Neutrophil (primary cell): ENCODE measurements around the gene CSRP1.

Experiments
- H3K27ac ChIP-seq: fragments of 200-600 bp; sonication (generic); 2 replicates; pipeline ENCODE4 v1.5.1; 2016; ENCODE audit warnings: mild to moderate bottlenecking, moderate library complexity
- H3K27me3 ChIP-seq: fragments of 200-600 bp; sonication (generic); 2 replicates; pipeline ENCODE4 v1.6.0; 2016; ENCODE audit warnings: mild to moderate bottlenecking
- H3K36me3 ChIP-seq: fragments of 200-600 bp; sonication (generic); 2 replicates; pipeline ENCODE4 v1.5.1; 2017
- H3K4me1 ChIP-seq, 2 experiments: fragments of 200-600 bp in 1 of 2; sonication (generic) in 1 of 2; 1 replicate in 1 of 2; 2 replicates in 1 of 2; pipeline versions ENCODE4 v1.5.1 to v1.6.1; 2013 to 2016; ENCODE audit warnings: low read depth in 1 of 2, low read length in 1 of 2, mild to moderate bottlenecking in 1 of 2, moderate library complexity in 1 of 2; ENCODE audit not compliant: control insufficient read depth in 1 of 2, insufficient read depth in 1 of 2
- H3K4me3 ChIP-seq, 2 experiments: fragments of 200-600 bp in 1 of 2; sonication (generic) in 1 of 2; 1 replicate in 1 of 2; 2 replicates in 1 of 2; pipeline ENCODE4 v1.5.1; 2013 to 2016; ENCODE audit warnings: low read depth in 1 of 2, low read length in 1 of 2, mild to moderate bottlenecking in 1 of 2, moderate library complexity in 1 of 2
- H3K9me3 ChIP-seq: fragments of 200-600 bp; sonication (generic); 2 replicates; pipeline ENCODE4 v1.5.1; 2016
- CTCF ChIP-seq: fragments of 200-600 bp; sonication (generic); IDR thresholded peaks from 2 replicates; pipeline ENCODE4 v1.5.1; 2016; ENCODE audit warnings: antibody characterized with exemption

Gene CSRP1

GRCh38 chr1:201489643-201490261, 17.2 kb downstream of the CSRP1 start:
- peak overlapping the region; percentile 54 for H3K27ac ChIP-seq

GRCh38 chr1:201488830-201489589, 17.9 kb downstream of the CSRP1 start:
- Histone ChIP-seq H3K27me3 (no peaks in the 10 kb centered on the region), H3K4me1 (peaks cover 19 to 26% of the 10 kb centered on the region in 2 experiments), H3K9me3 (no peaks in the 10 kb centered on the region), H3K4me3 (no peak overlapping the region), H3K27ac (peak overlapping the region; percentile 54), H3K36me3 (peaks cover 58% of the 10 kb centered on the region)
- no peak for TF ChIP-seq CTCF

More at GRCh38 chr1:201489643-201490261, 17.2 kb downstream of the CSRP1 start:
- Histone ChIP-seq H3K9me3 (no peaks in the 10 kb centered on the region), H3K4me1 (peaks cover 19 to 26% of the 10 kb centered on the region in 2 experiments), H3K36me3 (peaks cover 57% of the 10 kb centered on the region), H3K27me3 (no peaks in the 10 kb centered on the region), H3K4me3 (no peak overlapping the region)
- TF ChIP-seq CTCF, result no peak

- H3K36me3 ChIP-seq, result peaks cover 60% of the 10 kb centered on the region
- no peaks in the 10 kb centered on the region for H3K9me3 ChIP-seq
- no peak overlapping the region for H3K27ac ChIP-seq
- H3K27me3 ChIP-seq, result no peaks in the 10 kb centered on the region
- TF ChIP-seq CTCF, result no peak
- H3K4me3 ChIP-seq, result no peak overlapping the region
- H3K4me1 ChIP-seq, result peaks cover 19 to 26% of the 10 kb centered on the region in 2 experiments
Observed at GRCh38 chr1:201487742-201488141, 19.2 kb downstream of the CSRP1 start.

GRCh38 chr1:201486187-201486586, 20.7 kb downstream of the CSRP1 start:
- H3K4me1 ChIP-seq, result peaks cover 29 to 33% of the 10 kb centered on the region in 2 experiments
- TF ChIP-seq CTCF, result no peak
- H3K9me3 ChIP-seq, result no peaks in the 10 kb centered on the region
- peaks cover 11% of the 10 kb centered on the region for H3K27me3 ChIP-seq
- H3K4me3 ChIP-seq, result no peak overlapping the region
- H3K27ac ChIP-seq, result no peak overlapping the region
- peaks cover 58% of the 10 kb centered on the region for H3K36me3 ChIP-seq

- no peak overlapping the region for H3K4me3 ChIP-seq
- no peaks in the 10 kb centered on the region for H3K9me3 ChIP-seq
- peaks cover 28 to 33% of the 10 kb centered on the region in 2 experiments for H3K4me1 ChIP-seq
- H3K36me3 ChIP-seq, result peaks cover 58% of the 10 kb centered on the region
- H3K27ac ChIP-seq, result no peak overlapping the region
- peaks cover 18% of the 10 kb centered on the region for H3K27me3 ChIP-seq
- TF ChIP-seq CTCF, result no peak
Observed at GRCh38 chr1:201485184-201485774, 21.6 kb downstream of the CSRP1 start.
